Fibroblast of lung (primary cell): ENCODE results near the gene RAPGEF5.

Experiments
- EZH2 ChIP-seq: IDR thresholded peaks from 2 replicates; pipeline ENCODE4 v1.5.1; 2012; ENCODE audit warnings: low read length, control low read depth, mild to moderate bottlenecking; ENCODE audit errors: missing control alignments
- TF ChIP-seq, protein P1 (sequence below), 2 donors: IDR thresholded peaks in 1 of 2; conservative IDR thresholded peaks in 1 of 2; 1 replicate in 1 of 2; 2 replicates in 1 of 2; pipeline ENCODE4 v1.5.1; 2011 to 2012; ENCODE audit warnings: low read length in 2 of 2, control low read depth in 1 of 2, inconsistent platforms in 1 of 2, low read depth in 1 of 2, mild to moderate bottlenecking in 1 of 2

DNA sequence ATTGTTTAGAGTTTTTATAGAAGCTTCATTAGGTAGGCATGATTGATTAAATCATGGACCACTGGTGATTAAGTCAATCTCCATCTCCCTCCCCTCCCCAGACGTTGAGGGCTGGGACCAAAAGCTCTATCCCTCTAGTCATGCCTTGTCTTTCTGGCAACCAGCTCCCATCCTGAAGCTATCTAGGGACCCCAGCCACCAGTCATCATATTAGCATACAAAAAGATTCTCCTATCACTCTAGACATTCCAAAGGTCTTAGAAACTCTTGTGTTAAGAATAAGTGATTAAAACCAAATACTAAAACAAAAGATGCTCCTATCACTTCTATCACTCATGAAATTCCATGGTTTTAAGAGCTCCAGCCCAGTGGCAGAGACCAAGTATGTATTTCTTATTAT, 178.2 kb downstream of the RAPGEF5 start:
- TF ChIP-seq, protein P1, sequence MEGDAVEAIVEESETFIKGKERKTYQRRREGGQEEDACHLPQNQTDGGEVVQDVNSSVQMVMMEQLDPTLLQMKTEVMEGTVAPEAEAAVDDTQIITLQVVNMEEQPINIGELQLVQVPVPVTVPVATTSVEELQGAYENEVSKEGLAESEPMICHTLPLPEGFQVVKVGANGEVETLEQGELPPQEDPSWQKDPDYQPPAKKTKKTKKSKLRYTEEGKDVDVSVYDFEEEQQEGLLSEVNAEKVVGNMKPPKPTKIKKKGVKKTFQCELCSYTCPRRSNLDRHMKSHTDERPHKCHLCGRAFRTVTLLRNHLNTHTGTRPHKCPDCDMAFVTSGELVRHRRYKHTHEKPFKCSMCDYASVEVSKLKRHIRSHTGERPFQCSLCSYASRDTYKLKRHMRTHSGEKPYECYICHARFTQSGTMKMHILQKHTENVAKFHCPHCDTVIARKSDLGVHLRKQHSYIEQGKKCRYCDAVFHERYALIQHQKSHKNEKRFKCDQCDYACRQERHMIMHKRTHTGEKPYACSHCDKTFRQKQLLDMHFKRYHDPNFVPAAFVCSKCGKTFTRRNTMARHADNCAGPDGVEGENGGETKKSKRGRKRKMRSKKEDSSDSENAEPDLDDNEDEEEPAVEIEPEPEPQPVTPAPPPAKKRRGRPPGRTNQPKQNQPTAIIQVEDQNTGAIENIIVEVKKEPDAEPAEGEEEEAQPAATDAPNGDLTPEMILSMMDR (conservative IDR thresholded peaks at IDR 0.05 in 1 of 2, IDR thresholded peaks at IDR 0.05 in 1 of 2; ENCODE audit: low read depth in 1 of 2, low read length in 2 of 2): no peak
- no peak for TF ChIP-seq EZH2
